Prostate gland (tissue), 2 donors: Measurements from ENCODE around the gene LYZL6. TPM values are rescaled to one million over a fixed set of nuclear protein-coding genes. Genes with fewer than 3 reads are reported as not detected.

Experiments used
- DNase-seq: peaks from one replicate; pipeline ENCODE4 v3.0.0-alpha.2; 2019; ENCODE audit warnings: low spot score
- H3K27ac ChIP-seq, 2 donors: fragments of 200-600 bp; sonication (generic); 2 replicates each; pipeline ENCODE4 v1.5.1; 2017 to 2019
- H3K27me3 ChIP-seq: fragments of 200-600 bp; sonication (generic); replicated peaks from 2 replicates; pipeline ENCODE4 v1.5.1; 2019; ENCODE audit not compliant: insufficient read depth
- H3K36me3 ChIP-seq, 2 donors: fragments of 200-600 bp; sonication (generic); 1 replicate in 1 of 2; 2 replicates in 1 of 2; pipeline versions ENCODE4 v1.5.1 to v1.8.1; 2017 to 2019
- H3K4me1 ChIP-seq: fragments of 200-600 bp; sonication (generic); replicated peaks from 2 replicates; pipeline ENCODE4 v1.5.1; 2019
- H3K4me3 ChIP-seq, 2 donors: fragments of 200-600 bp; sonication (generic); 2 replicates each; pipeline ENCODE4 v1.5.1; 2017 to 2019
- H3K9me3 ChIP-seq: fragments of 200-600 bp; sonication (generic); 2 replicates; pipeline ENCODE4 v1.5.1; 2017
- POLR2A ChIP-seq: fragments of 450-650 bp; IDR thresholded peaks from one replicate; pipeline ENCODE4 v1.6.1; 2016; ENCODE audit warnings: antibody characterized with exemption, mild to moderate bottlenecking
- POLR2AphosphoS5 ChIP-seq: sonication (generic); formaldehyde crosslinking; IDR thresholded peaks from one replicate; pipeline ENCODE4 v1.6.1; 2017; ENCODE audit warnings: antibody characterized with exemption
- WGBS: methylation state at CpG from one replicate; pipeline ENCODE4 v1.1.5; 2018; 5-methylcytosine and 5-hydroxymethylcytosine counted together
- intact Hi-C: fragments of 100-400 bp; cut with DNase I; formaldehyde crosslinking; loops from one replicate; pipeline ENCODE4 v1.14.2; 2022
- total RNA-seq, 2 donors: library from RNA; depleted of rRNA; stranded (reverse); fragments of >200 nt; gene quantifications; one replicate each; pipeline ENCODE4 v1.1.0, GENCODE V29; 2016
- TF ChIP-seq, protein P1 (sequence below), 4 experiments: fragments of 200-600 bp in 2 of 4; fragments of 450-650 bp in 2 of 4; sonication (generic) in 2 of 4; IDR thresholded peaks; 1 replicate in 3 of 4; 2 replicates in 1 of 4; pipeline ENCODE4 v1.5.1; 2016 to 2019; ENCODE audit warnings: antibody characterized with exemption in 4 of 4, mild to moderate bottlenecking in 2 of 4, moderate library complexity in 2 of 4

LYZL6 gene
- total RNA-seq, 2 donors from 2014 or later = 4.4 TPM; not detected in 1

DNA sequence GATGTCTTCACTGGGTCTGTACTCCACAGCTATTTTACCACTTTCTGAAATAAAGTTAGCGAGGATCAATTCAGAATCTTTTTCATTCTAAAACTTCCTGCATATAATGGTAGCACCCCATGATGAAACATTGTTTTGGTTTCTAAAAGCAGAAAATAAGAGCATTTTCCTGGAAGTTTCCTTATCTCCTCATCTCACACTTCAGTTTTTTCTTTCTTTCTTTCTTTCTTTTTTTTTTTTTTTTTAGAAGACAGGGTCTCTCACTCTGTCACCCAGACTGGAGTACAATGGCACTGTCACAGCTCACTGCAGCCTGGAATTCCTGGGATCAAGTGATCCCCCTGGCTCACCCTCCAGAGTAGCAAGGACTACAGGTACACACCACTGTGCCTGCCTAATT lies 23.3 kb downstream of the LYZL6 start:
- H3K4me1 ChIP-seq = no peaks in the 10 kb centered on the region
- intact Hi-C loops = no loop called here
- H3K9me3 ChIP-seq = no peaks in the 10 kb centered on the region
- H3K27ac ChIP-seq = no peak overlapping the region
- H3K27me3 ChIP-seq = no peaks in the 10 kb centered on the region
- no peak for DNase-seq
- no peaks in the 10 kb centered on the region for H3K36me3 ChIP-seq
- no peak overlapping the region for H3K4me3 ChIP-seq
- TF ChIP-seq POLR2A (no peak), POLR2AphosphoS5 (no peak)
- TF ChIP-seq, protein P1, sequence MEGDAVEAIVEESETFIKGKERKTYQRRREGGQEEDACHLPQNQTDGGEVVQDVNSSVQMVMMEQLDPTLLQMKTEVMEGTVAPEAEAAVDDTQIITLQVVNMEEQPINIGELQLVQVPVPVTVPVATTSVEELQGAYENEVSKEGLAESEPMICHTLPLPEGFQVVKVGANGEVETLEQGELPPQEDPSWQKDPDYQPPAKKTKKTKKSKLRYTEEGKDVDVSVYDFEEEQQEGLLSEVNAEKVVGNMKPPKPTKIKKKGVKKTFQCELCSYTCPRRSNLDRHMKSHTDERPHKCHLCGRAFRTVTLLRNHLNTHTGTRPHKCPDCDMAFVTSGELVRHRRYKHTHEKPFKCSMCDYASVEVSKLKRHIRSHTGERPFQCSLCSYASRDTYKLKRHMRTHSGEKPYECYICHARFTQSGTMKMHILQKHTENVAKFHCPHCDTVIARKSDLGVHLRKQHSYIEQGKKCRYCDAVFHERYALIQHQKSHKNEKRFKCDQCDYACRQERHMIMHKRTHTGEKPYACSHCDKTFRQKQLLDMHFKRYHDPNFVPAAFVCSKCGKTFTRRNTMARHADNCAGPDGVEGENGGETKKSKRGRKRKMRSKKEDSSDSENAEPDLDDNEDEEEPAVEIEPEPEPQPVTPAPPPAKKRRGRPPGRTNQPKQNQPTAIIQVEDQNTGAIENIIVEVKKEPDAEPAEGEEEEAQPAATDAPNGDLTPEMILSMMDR (IDR thresholded peaks at IDR 0.05) = no peak
- 94% methylated on average over 1 of the region's 1 CpG for WGBS

DNA sequence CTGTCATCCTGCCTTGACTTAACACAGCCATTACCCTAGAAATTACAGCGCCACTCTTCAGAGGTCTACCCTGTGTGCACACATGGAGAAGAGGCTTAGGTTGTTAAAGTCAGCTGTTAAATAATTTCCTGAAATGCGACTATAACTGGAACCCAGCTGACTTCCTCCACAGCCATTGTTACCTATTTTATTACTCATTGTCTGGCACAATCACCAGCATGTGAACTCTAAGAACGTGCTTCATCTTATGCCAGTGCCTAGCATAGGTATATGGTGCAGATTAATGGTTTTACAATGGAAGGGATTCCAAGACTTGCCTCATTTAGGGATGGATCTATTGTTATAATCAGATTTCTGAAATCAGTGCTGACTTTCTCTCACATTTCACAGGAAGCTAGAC lies 24.8 kb downstream of the LYZL6 start:
- TF ChIP-seq, protein P1 (IDR thresholded peaks at IDR 0.05) = no peak
- TF ChIP-seq POLR2A = no peak
- no peak for TF ChIP-seq POLR2AphosphoS5
- no peaks in the 10 kb centered on the region for H3K36me3 ChIP-seq
- H3K27ac ChIP-seq = no peak overlapping the region
- no peaks in the 10 kb centered on the region for H3K4me1 ChIP-seq
- no peaks in the 10 kb centered on the region for H3K9me3 ChIP-seq
- H3K27me3 ChIP-seq = no peaks in the 10 kb centered on the region
- 37% methylated on average over 3 of the region's 3 CpGs for WGBS
- no peak overlapping the region for H3K4me3 ChIP-seq
- intact Hi-C loops = no loop called here
- no peak for DNase-seq

DNA sequence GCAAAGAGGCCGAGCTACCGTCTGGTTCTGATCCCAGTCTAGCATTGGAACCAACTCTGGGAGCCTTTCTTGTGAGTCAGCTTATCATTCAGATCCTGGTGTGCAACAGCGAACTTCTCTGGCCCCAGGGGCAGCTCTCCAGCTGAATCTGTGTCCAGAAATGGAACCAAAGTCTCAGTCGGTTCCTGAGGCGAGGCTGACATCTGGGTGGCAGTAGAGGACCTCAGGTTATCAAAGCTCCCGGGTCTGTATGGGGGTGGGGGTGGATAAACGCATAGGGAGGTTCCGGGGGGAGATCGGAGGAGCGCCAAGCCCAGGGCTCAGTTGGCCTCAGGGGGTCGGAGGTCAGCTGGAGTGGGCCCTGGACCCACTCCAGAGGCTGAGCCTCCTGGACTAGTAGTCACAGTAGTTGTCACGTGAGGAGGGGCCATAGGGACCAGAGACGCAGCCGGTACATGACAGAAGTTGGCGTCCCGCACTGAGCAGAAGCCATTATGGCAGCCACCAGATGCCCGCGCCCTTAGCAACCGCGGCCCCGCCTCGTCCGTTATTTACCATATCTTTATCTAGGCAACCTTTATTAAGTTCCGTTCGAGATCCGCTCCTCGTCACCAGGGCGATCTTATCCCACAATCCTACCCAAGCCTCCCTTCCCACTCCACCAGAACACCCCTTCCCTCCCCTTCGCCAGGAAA lies 25.8 kb downstream of the LYZL6 start:
- Histone ChIP-seq H3K27me3 (no peaks in the 10 kb centered on the region), H3K9me3 (no peaks in the 10 kb centered on the region), H3K27ac (no peak overlapping the region), H3K4me1 (no peaks in the 10 kb centered on the region), H3K36me3 (no peaks in the 10 kb centered on the region), H3K4me3 (no peak overlapping the region)
- TF ChIP-seq, protein P1 (IDR thresholded peaks at IDR 0.05) = no peak
- TF ChIP-seq POLR2AphosphoS5 (no peak), POLR2A (no peak)
- WGBS = 96% methylated on average over 25 of the region's 29 CpGs
- intact Hi-C loops = no loop called here
- no peak for DNase-seq

DNA sequence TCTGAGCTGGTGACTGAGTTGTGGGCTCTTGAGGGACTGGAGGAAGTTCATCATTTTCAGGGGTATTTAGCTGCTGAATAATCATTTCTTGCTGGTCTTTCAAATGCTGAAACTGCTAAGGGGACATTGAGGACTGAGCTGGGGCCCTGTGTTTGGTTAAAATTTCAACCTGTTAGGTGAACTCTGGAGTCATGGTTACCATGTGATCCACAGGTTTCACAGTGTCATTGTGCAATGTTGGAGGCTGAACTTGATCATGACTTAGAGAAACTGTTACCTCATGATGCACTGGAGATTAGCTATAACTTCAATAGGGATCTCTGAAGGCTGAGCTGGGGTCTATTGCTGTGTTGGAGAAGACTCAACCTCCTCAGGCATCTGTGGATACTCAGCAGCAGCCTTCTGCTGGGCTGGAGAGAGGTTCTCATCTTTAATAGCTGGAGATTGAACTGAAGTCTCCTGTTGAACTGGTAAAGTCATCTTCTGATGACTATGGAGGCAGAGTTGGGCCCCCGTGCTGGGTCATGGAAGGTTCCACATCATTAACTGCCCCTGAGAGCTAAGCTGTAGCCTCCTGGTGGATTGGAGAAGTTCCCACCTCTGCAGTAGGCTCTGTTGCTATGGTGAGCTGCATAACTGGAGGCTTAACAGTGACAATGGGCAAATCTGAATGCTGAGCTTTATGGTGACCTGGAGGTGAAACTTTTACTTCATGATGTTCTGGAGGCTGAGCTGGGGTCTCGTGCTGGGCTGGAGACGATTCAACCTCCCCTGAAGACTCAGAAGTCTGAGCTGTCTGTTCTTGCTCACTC lies 28.2 kb downstream of the LYZL6 start:
- DNase-seq = no peak
- H3K9me3 ChIP-seq = no peaks in the 10 kb centered on the region
- intact Hi-C loops = no loop called here

More for the DNA sequence above, 28.2 kb downstream of the LYZL6 start:
- no peaks in the 10 kb centered on the region for H3K27me3 ChIP-seq
- H3K4me1 ChIP-seq = no peaks in the 10 kb centered on the region
- TF ChIP-seq POLR2AphosphoS5 (no peak), POLR2A (no peak)
- TF ChIP-seq, protein P1 (IDR thresholded peaks at IDR 0.05) = no peak
- H3K4me3 ChIP-seq = no peak overlapping the region
- H3K36me3 ChIP-seq = no peaks in the 10 kb centered on the region
- H3K27ac ChIP-seq = no peak overlapping the region
- 86% methylated on average over 3 of the region's 3 CpGs for WGBS
